ENCODE results near the gene RAB40C.

DNA sequence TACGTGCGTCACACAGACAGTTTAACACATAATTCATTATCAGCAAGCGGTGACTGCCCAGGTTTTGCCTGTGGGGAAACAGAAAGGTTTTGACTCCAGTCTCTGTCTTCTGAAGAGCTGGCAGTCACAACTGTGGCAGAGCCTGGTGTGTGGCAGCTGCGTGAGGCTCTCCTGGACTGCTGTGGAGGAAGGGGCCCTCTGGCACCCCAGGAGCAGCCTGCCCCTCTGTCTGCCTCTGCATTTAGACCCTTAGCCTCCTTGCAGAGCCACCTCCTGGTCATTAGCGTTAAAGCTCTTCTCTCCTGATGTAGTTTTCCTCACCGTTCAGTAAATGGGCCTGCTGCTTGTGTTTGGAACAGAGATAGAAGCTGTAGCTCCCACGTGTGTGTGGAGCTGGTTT is 10.9 kb downstream of the RAB40C start:
- TF ChIP-seq, protein P1, sequence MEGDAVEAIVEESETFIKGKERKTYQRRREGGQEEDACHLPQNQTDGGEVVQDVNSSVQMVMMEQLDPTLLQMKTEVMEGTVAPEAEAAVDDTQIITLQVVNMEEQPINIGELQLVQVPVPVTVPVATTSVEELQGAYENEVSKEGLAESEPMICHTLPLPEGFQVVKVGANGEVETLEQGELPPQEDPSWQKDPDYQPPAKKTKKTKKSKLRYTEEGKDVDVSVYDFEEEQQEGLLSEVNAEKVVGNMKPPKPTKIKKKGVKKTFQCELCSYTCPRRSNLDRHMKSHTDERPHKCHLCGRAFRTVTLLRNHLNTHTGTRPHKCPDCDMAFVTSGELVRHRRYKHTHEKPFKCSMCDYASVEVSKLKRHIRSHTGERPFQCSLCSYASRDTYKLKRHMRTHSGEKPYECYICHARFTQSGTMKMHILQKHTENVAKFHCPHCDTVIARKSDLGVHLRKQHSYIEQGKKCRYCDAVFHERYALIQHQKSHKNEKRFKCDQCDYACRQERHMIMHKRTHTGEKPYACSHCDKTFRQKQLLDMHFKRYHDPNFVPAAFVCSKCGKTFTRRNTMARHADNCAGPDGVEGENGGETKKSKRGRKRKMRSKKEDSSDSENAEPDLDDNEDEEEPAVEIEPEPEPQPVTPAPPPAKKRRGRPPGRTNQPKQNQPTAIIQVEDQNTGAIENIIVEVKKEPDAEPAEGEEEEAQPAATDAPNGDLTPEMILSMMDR (IDR thresholded peaks at IDR 0.05), result peak in 3 of 4 donors; percentile 6 to 27 (median 19)
- no peak for TF ChIP-seq POLR2A (IDR thresholded peaks at IDR 0.05)
